H54 (cell line): Measurements from ENCODE around the gene TNNT3.
"Not testable (repeated sequence)": the region's sequence is repeated elsewhere in the genome, so short reads cannot be mapped to it uniquely, and the experiment has no call there.

Source experiments
- DNase-seq: peaks from one replicate; pipeline ENCODE4 v3.0.0; 2011; ENCODE audit warnings: low spot score, mixed read lengths; ENCODE audit not compliant: insufficient read length
- FAIRE-seq: peaks from 3 replicates; lab custom pipeline; 2011; peaks lifted over from hg19 to GRCh38; lab: Jason Lieb, UNC
- POLR2A ChIP-seq: IDR thresholded peaks from 2 replicates; pipeline ENCODE4 v1.6.1; 2011; ENCODE audit warnings: low read depth, mild to moderate bottlenecking, low read length

TNNT3 gene

DNA sequence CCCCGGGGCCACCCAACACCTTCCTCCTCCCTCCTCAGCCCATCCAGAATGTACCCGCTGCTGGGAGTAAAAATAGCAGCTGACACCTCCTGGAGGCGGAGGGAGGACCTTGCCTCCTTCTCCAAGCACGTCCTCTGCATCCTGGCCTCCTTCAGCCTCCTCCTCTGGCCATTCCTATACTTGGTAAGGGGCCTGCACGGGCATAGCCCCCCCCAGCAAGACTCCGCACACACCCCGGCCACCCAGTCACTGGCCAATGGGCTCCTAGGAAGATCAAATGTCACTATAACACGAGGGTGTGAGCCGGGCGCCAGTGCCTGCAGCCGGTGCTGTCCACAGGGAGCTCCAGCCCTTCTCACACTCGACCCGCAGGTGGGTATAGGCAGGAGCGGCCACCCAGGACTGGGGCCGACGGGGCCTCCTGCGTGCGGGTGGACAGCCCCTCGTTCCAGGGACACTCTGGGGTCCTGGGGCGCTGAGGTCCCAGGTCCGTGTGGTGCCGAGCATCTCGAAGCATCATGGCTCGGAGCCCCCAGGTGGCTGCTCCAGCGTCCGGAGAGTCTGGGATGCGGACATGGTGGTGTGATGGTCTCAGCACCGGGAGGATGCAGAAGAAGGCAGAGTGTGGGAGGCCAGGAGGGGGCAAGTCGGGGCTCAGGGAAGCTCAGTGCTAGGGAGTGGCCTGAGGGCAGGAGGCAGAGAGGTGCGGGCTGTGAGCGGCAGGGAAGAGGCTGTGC, at the start of gene TNNT3:
TNNT3 (plus strand) TSS at position 313 of the 737 bp plus-strand sequence. CDS start 3,172 bp downstream, outside the sequence.
- no peak for TF ChIP-seq POLR2A
- DNase-seq (no peak), FAIRE-seq (no peak)

DNA sequence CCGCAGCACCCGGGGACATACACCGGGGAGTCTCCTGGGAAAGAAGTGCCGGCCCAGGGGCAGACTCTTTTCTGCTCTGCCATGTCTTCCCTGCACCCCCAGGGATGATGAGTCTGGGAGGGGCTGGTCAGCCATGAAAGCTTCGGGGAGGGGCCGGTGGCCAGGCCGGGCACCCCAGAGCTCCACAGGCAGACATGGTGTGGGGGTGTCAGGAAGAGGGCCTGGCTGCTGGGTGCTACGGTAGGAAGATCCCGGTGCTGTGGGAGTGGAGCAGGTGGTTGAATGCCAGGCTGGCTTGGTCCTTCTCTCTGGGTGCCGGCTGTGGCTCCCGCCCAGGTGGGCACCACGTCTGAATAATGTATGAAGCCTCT, 49.2 kb upstream of the TNNT3 start:
- FAIRE-seq, result no peak
- DNase-seq, result no peak
- 0 out of 2 replicates have a peak, but pooled peaks have one; percentile 10 for TF ChIP-seq POLR2A

DNA sequence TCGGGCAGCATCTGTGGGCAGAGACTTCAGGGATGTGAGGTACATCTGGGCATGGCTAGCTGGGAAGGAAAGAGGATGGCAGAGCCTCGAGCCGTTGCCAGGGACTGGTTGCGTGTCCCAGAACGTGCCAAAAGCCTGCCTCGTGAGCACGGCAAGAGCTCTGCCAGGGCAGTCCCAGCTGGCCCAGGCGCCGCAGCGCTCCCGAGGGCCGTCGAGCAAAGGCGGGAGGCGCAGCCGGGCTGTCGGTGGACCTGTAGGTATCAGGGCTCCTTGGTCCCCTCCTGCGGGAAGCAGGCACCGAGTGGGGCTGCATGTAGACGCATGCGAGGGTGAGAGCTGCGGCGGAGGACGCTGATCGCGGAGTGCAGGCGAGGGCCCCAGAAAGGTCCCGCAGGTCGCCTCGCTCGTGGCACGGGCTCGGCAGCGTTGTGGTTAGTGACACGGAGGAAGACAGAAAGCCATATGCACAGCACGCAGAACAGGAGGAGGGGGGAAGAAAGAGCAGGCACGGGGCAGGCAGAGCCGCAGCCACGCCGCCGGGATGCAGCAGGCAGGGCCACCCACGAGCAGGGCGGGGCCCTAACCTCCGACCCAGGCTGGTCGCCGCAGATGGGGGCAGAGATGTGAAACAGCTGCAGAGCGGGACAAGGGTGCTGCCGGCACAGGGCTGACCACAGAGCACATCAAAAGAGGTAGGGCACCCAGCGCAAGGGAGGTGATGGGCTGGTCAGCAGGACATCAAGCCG, 48.6 kb upstream of the TNNT3 start:
- DNase-seq, result no peak
- TF ChIP-seq POLR2A, result no peak
- no peak for FAIRE-seq

DNA sequence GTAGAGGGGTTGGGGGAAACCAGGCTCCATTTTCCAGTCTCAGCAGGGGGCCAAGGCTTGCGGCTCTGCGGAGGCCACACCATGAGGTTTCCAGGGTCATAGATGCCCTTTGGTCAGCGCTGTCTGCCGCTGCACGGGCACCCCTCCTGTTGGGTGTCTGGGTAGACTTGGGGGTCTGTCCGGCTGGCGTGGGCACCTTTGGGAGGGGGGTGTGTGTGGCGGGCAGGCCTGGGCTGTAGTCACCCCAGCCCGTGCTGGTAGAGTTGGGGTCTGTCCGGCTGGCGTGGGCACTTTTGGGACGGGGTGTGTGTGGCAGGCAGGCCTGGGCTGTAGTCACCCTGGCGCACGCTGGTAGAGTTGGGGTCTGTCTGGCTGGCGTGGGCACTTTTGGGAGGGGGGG, 48.0 kb upstream of the TNNT3 start:
- TF ChIP-seq POLR2A, result no peak
- FAIRE-seq, result no peak
- no peak for DNase-seq

DNA sequence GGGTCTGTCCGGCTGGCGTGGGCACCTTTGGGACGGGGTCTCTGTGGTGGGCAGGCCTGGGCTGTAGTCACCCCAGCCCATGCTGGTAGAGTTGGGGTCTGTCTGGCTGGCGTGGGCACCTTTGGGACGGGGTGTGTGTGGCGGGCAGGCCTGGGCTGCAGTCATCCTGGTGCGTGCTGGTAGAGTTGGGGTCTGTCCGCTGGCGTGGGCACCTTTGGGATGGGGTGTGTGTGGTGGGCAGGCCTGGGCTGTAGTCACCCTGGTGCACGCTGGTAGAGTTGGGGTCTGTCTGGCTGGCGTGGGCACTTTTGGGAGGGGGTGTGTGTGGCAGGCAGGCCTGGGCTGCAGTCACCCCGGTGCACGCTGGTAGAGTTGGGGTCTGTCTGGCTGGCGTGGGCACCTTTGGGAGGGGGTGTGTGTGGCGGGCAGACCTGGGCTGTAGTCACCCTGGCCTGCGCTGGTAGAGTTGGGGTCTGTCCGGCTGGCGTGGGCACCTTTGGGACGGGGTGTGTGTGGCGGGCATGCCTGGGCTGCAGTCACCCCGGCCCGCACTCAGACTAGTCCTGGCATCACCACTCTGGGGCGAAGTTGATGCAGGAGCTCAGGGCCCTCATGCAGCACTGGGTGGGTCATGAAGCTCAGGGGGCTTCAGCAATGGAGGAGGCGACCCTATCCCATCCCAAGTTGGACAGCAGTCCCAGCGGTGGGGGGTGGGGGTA, 47.1 kb upstream of the TNNT3 start:
- no peak for TF ChIP-seq POLR2A
- DNase-seq (no peak), FAIRE-seq (no peak)

DNA sequence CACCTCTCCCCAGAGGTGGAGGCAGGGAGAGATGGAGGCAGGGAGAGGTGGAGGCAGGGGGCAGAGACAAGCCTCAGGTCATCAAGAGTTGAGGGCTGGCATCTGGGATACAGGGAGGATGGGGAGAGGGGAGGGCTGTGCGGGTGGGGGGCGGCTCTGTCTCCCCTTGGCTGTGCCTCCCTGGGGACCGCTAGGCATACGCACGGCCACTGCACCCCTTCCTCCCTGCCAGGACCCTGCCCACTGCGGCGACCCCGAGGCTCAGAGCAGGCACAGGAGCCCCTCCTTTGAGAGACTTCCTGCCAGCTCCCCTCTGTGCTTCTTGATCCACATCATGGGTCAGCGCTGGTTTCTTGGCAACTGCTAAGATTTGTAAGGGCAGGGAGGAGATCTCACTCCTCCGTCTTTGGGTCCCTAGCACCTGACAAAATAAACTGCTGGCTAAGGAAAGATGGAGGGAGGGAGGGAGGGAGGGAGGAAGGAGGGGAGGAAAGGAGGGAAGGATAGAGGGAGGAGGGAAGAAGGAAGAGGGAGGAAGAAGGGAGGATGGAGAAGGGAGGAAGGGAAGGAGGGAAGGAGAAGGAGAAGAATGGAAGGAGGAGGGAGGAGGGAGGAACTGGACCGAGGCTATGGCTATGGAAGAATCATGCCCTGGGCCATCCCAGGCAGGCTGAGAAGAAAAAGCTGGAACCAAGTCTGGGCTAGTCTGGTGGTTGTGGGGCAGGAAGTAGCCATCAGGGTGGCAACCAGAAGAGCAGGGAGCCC, 46.3 kb upstream of the TNNT3 start:
- no peak for FAIRE-seq
- no peak for TF ChIP-seq POLR2A
- DNase-seq, result peak; percentile 65

DNA sequence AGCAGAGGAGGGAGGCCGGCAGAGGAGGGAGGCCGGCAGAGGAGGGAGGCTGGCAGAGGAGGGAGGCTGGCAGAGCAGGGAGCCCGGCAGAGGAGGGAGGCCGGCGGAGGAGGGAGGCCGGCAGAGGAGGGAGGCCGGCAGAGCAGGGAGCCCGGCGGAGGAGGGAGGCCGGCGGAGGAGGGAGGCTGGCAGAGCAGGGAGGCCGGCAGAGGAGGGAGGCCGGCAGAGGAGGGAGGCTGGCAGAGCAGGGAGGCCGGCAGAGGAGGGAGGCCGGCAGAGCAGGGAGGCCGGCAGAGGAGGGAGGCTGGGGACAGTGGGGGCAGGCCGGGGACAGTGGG, 45.7 kb upstream of the TNNT3 start:
- DNase-seq, FAIRE-seq: not testable (repeated sequence)

DNA sequence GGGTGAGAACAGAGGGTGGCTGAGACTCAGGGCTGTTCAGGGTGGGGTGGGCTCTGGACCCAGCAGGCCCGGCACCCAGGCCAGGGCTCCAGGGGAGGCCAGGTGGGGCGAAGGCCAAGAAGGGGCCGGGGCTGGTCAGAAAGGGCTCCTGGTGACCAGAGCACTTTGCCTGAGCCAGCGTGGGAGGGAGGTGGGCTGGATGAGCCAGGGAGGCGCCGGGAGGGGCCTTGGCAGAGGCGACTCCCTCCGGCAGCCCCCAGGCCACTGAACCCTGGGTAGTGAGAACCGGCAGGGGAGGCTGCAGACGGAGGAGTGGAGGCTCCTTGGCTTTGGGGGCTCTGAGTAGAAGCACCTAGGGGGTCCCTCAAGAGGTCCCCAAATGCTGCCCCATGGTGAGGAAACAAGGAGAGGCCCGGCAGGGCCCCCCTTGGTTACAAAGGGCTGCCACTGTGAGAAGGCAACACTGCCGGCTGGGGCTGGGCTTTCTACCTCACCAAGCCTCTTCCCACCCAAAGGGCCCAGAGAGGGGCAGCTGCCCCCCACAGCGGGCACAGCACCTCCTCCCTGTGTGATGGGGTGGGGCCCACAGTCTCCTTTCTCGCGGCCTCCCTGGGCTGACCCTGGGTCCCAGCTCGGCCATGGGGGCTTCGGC, 44.9 kb upstream of the TNNT3 start:
- FAIRE-seq, DNase-seq: not testable (repeated sequence)

DNA sequence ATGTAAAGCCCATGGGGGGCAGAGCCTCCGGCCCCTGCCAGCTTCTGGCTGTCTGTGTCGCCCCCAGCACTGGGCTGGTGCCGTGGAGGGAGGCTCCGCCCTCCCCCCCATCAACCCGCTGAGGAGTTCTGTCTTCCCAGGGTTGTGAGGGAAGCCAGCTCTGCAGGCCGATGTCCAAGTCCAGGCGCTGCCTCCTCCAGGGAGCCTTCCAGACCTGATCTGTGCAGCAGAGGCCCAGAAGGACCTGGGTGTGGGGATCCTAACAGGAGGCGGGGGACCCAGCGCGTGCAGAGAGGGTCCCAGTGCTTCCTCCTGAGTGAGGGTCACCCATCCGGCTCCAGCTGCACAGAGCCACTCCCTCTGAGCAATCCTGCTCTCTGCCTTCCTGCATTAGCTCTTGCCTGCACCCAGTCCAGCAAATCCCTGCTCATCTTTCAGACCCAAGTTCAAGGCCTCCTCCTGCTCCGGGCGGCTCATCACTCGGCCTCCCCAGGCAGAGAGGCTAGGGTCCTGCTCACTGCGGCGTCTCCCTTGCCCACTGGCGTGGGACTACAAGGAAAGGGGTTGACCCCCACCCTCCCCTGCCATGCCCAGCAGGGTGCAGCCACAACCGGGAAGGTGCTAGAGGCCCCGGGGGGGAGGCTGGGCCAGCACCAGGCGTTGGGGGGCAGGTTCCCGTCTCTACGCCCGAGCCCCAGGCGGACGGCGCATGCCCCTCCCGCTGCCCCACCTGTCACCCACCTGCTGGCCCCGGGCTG, 44.2 kb upstream of the TNNT3 start:
- no peak for FAIRE-seq
- no peak for DNase-seq
- TF ChIP-seq POLR2A, result no peak

DNA sequence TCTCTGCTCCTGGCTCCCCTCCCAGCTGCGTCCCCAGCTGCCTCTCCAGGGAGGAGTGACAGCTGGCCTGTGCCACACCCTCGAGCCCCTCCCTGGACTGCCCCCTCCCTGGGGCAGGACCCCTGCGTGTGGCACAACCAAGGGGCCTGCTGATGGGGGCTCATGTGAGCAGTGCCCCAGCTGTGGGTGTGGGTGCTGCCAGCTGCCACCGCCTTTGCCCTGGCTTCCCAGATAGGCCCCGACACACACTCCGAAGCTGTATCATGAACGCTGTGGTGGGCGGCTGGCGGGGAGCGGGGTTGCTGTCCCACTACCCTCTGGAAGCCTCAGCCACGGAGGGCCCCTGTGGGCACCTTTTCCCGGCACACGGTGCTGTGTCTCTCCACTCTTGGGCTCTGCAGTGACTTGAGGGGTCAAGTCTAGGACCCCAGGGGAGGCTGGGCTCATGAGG, 43.6 kb upstream of the TNNT3 start:
- FAIRE-seq, DNase-seq: not testable (repeated sequence)

DNA sequence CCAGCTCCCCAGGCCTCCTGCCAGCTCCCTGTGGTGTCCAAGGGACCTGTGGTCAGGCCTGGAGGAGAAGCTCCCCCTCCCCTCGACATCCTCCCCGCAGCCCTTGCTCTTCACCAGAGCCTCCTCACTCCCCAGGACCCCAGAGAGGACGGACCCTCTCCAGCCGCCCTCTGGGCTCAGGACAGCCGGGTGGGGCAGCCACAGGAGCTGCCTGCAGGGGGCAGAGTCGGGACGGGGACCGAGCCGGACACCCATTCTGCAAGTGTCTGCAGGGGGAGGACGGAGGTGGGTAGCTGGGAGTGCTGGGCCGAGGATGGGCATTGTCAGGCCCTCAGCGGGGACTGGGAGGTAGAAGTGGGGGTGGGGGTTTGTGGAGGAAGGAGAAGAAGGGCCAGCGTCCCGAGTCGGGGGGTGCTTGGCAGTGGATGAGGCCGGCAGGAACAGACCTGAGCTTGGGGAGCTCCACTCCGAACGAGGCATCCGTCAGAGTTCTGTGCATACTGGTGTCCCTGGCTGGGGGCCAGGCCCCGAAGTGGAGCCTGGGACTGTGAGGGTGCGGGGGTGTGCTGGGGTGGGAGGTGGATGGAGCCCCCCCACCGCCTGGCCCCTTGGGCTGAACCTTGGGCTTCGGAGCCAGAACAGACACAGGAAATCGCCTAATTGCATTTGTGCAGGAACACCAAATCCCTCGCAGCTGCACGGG, 43.0 kb upstream of the TNNT3 start:
- DNase-seq (no peak), FAIRE-seq (no peak)
- TF ChIP-seq POLR2A, result no peak
